Measurements from ENCODE around the gene KRT76.

Gene KRT76

DNA sequence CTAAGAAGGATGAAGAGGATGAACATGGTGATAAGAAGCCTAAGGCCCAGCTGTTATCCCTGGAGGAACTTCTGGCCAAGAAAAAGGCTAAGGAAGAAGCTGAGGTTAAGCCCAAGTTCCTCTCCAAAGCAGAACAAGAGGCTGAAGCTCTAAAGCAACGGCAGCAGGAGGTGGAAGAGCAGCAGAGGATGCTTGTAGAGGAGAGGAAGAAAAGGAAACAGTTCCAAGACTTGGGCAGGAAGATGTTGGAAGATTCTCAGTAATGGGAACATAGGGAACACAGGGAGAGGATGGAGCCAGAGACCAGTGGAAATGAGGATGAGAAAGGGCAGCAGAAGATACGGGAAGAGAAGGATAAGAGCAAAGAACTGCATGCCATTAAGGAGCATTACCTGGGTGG is 46.4 kb downstream of the KRT76 start:
- DNase-seq (ENCODE audit: low spot score), result no peak

DNA sequence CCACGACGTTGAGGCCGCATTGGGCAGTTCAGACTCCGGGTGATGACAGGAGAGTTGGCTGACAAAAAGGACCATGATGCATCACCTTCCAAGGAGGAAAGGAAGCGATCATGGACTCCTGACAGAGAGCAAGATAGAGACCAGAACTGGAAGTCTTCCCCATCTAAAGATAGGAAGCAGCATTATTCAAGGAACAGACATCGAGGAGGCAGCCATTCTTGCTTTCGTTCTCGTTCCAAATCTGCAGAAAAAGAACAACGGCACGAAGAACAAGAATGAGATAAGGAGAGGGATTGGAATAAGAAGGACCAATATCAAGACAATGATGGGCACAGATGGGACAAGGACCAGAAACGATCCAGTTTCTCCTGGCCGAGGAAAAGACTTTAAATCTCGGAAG is 46.8 kb downstream of the KRT76 start:
- no peak for DNase-seq (ENCODE audit: low spot score)

GRCh38 chr12:52729147-52729546 is 48.0 kb downstream of the KRT76 start:
- no peak for DNase-seq (ENCODE audit: low spot score)

- DNase-seq (ENCODE audit: low spot score), result no peak
These were observed 48.8 kb downstream of the KRT76 start for GRCh38 chr12:52728374-52728773.

DNA sequence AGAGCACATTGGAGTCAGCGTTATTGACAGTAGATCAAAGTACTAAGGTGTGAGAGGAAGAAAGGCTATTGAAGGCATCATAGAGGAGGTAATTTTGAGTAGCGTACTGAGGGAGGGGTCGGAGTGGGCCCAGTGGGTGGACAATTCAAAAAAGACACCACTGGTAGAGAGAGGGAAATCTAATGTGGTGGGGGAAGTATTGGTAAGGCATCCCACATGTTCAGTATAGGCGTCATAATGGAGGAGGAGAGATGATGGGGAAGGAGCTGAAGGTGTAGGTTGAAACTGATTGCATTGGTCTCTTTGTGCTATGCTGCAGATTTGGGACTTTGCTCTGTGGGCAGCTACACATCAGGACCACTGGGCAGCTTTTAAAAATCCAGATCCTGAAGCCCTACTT is 50.1 kb downstream of the KRT76 start:
- no peak for DNase-seq (ENCODE audit: low spot score)

DNA sequence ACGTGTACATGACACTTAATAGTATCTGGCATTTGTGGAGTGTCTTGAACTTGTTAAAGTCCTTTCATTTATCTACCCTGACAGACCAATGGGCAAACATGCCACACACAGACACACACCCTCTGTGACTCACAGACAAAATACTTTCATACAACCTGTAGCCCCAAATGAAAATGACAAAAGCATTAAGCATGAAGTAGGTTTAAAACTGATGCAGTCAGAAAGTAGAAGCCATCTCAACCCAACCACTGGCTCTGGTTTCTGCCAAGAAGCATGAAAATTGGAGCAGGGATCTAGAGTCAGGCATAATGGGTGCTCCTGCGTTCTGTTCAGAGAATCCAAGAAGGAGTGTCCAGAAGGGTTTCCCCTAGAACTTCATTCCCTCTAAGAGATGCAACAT is 50.7 kb downstream of the KRT76 start:
- DNase-seq (ENCODE audit: low spot score), result no peak

- no peak for DNase-seq (ENCODE audit: low spot score)
These were observed 52.8 kb downstream of the KRT76 start for GRCh38 chr12:52724384-52724783.

GRCh38 chr12:52722680-52723079 is 54.5 kb downstream of the KRT76 start:
- no peak for DNase-seq (ENCODE audit: low spot score)

GRCh38 chr12:52721838-52722470 is 55.2 kb downstream of the KRT76 start:
- no peak for DNase-seq (ENCODE audit: low spot score)

- DNase-seq (ENCODE audit: low spot score), result no peak
These were observed 56.7 kb downstream of the KRT76 start for GRCh38 chr12:52720365-52720886.
